H1 (cell line): ENCODE results near the gene ASXL3.

Experiments
- CTCF ChIP-seq, 3 experiments: IDR thresholded peaks; 1 replicate in 2 of 3; 2 replicates in 1 of 3; pipeline versions ENCODE4 v1.5.1 to v1.6.1; 2011; ENCODE audit warnings: low read length in 3 of 3, mild to moderate bottlenecking in 3 of 3, inconsistent platforms in 2 of 3, low read depth in 1 of 3, moderate library complexity in 1 of 3; ENCODE audit not compliant: insufficient read depth in 1 of 3; ENCODE audit errors: control extremely low read depth in 1 of 3
- EGR1 ChIP-seq: IDR thresholded peaks from 2 replicates; pipeline ENCODE4 v1.6.1; 2011; ENCODE audit warnings: low read depth, low read length, borderline replicate concordance
- EP300 ChIP-seq, 2 experiments: IDR thresholded peaks; 1 replicate in 1 of 2; 2 replicates in 1 of 2; pipeline ENCODE4 v1.6.1; 2011 to 2012; ENCODE audit warnings: low read depth in 2 of 2, low read length in 2 of 2, mild to moderate bottlenecking in 2 of 2, borderline replicate concordance in 1 of 2, inconsistent platforms in 1 of 2, moderate library complexity in 1 of 2
- TAF1 ChIP-seq: IDR thresholded peaks from 2 replicates; pipeline ENCODE4 v1.6.1; 2011; ENCODE audit warnings: mild to moderate bottlenecking, low read depth, low read length
- TBP ChIP-seq: IDR thresholded peaks from 2 replicates; pipeline ENCODE4 v1.6.1; 2011; ENCODE audit warnings: low read depth, low read length, improper control_type of control experiment
- TCF12 ChIP-seq: IDR thresholded peaks from 2 replicates; pipeline ENCODE4 v1.6.1; 2011; ENCODE audit warnings: low read depth, mild to moderate bottlenecking, low read length
- TF ChIP-seq, protein P1 (sequence below): IDR thresholded peaks from 2 replicates; pipeline ENCODE4 v1.6.1; 2012; ENCODE audit warnings: inconsistent platforms

- TF ChIP-seq CTCF (IDR thresholded peaks at IDR 0.05; ENCODE audit: control extremely low read depth in 1 of 3, insufficient read depth in 1 of 3, low read depth in 1 of 3, low read length in 3 of 3) (no peak), TBP (no peak), TCF12 (no peak), EP300 (IDR thresholded peaks at IDR 0.05; ENCODE audit: borderline replicate concordance in 1 of 2, low read depth in 2 of 2, low read length in 2 of 2) (no peak), EGR1 (no peak), TAF1 (no peak)
- TF ChIP-seq, protein P1, sequence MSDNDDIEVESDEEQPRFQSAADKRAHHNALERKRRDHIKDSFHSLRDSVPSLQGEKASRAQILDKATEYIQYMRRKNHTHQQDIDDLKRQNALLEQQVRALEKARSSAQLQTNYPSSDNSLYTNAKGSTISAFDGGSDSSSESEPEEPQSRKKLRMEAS, result no peak
These were observed 178.0 kb downstream of the ASXL3 start for GRCh38 chr18:33755931-33756560.
